Muscle layer of colon (tissue), 2 donors: ENCODE data around the gene SLC27A5.

Experiments used
- H3K27ac ChIP-seq: one replicate; pipeline ENCODE4 v1.7.0; 2013; ENCODE audit warnings: low read depth, mild to moderate bottlenecking, low read length, moderate library complexity
- H3K27me3 ChIP-seq, 2 donors: one replicate each; pipeline ENCODE4 v1.7.0; 2013; ENCODE audit warnings: low read length in 2 of 2, mild to moderate bottlenecking in 2 of 2; ENCODE audit not compliant: insufficient read depth in 2 of 2, control insufficient read depth in 1 of 2
- H3K36me3 ChIP-seq: one replicate; pipeline ENCODE4 v1.7.0; 2013; ENCODE audit warnings: mild to moderate bottlenecking, low read length; ENCODE audit not compliant: insufficient read depth
- H3K4me1 ChIP-seq: one replicate; pipeline ENCODE4 v1.7.0; 2013; ENCODE audit warnings: mild to moderate bottlenecking, low read length; ENCODE audit not compliant: insufficient read depth
- H3K4me3 ChIP-seq, 2 donors: one replicate each; pipeline ENCODE4 v1.7.0; 2013; ENCODE audit warnings: low read length in 2 of 2, low read depth in 1 of 2, mild to moderate bottlenecking in 1 of 2, moderate library complexity in 1 of 2
- H3K9ac ChIP-seq: one replicate; pipeline ENCODE4 v1.7.0; 2013; ENCODE audit warnings: low read length
- H3K9me3 ChIP-seq: one replicate; pipeline ENCODE4 v1.7.0; 2013; ENCODE audit warnings: mild to moderate bottlenecking, low read length
- donor health status: abdominal sarcoma.
- donor health status: Adenocarcinoma of cecum.

The SLC27A5 gene

DNA sequence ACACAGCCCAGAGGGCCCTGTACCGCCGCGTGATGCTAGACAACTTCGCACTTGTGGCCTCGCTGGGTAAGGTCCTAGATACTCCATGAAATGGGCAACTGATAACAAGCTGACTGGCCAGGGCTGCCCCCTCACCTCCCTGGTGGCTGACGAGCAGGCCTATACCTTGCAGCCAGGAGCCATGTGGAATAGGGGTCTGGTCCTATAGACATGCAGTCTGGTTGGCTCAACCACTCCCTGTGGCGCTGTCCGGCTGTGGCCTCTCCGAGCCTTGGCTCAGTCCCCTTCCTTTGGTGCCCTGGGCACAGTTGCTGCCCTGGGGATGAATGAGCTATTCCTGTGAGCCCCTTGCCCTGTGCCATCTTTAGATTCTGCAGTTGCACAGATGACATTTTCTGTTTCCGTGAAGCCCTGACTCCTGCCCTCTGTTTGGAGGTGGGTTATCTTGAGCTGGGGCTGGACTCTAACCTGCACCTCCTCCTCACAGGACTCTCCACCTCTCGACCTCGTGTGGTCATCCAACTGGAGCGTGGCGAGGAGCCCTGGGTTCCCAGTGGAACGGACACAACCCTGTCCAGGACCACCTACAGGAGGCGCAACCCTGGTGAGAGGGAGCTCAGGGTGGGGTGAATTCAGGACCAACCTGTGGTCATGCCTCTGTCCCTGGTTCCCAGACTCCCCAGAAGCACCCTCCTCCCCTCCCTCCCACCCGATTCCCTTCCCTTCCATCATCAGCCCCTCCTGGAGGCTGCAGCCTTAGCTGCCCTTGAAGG lies 42.4 kb downstream of the SLC27A5 start:
- no peak overlapping the region for H3K4me3 ChIP-seq
- H3K9ac ChIP-seq: no peak overlapping the region
- H3K27ac ChIP-seq: no peak overlapping the region
- H3K4me1 ChIP-seq: peaks cover 15% of the 10 kb centered on the region
- no peaks in the 10 kb centered on the region for H3K27me3 ChIP-seq
- H3K36me3 ChIP-seq: peaks cover 26% of the 10 kb centered on the region
- no peaks in the 10 kb centered on the region for H3K9me3 ChIP-seq

DNA sequence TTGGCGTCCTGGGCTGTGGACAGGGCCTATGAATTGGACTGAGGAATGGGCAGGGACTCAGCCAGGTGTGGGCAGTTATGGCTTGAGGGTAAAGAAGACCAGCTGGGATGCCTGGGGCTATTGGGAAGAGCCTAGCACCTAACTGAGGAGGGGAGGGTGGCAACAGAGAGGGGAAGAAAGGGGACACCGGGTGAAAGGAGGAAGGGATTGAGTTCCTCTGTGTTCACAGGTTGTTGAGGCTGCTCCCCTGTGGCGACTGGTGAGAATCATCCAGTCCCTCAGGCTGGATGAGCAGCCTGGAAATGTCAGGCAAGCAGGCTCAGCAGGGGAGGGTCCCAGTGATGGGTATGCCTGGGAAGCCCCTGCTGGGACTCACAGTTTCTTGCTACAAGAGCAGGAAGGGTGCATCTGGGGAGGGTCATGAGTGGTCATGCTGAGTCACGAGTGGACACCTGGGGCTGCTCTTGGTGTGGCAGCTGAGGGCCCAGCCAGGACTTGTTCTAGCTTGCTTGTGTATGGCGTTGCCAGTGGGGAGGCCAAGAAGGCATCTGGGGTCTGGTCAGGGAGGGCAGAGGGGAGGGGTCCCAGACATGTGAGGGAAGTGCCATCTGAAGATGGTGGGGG lies 43.5 kb downstream of the SLC27A5 start:
- peaks cover 15% of the 10 kb centered on the region for H3K4me1 ChIP-seq
- H3K36me3 ChIP-seq: peaks cover 26% of the 10 kb centered on the region
- H3K27me3 ChIP-seq: no peaks in the 10 kb centered on the region
- no peak overlapping the region for H3K27ac ChIP-seq
- H3K9me3 ChIP-seq: no peaks in the 10 kb centered on the region
- peak overlapping the region in 1 of 2 donors; percentile 70 for H3K4me3 ChIP-seq
- no peak overlapping the region for H3K9ac ChIP-seq

DNA sequence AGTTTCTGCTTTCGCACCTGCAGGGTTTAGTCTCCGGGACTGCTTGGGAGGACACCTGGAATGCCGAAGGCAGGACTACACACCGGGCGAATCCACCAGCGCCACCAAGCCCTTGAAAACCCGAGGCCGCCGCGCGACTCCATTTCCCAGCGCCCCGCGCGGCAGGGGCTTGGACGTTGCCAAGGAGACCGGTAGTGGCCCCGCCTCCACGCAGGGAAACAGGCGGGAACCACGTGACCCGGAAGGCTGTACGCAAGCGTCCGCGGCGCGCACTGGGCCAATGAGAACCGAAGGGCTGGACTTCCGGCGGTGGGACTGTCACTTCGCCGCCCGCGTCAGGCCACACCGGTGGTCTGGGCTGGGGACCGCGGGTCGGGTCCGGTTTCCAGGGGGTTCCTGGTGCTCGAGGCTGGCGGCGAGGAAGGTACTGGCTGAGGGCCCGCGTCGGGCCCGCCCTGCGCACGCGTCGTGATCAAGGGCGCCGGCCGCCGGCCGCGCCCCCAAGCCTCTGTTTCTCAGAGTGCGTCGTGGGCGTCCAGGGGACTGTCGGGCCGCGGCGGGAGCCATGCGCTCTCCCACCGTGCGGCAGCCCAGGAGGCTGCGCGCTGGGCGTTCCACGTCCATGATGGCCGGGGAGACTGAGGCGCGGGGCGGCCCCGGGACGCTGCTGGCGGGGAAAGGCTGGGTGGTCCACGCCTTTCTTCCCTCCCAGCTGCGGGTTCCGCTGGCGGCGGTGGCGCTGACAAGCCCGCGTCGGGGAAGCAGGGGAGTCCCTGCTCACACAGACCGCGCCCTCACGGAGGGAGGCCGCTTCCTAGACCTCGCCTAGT lies 44.8 kb downstream of the SLC27A5 start, which contains the start of gene ZNF324:
Gene ZNF324, plus strand, starts transcription at position 321 of the 830 bp plus-strand sequence. CDS start 2,106 bp downstream, outside the sequence.
- Histone ChIP-seq H3K9ac (peak within 1 kb of the TSS; percentile 33), H3K27me3 (no peaks in the 10 kb centered on the region), H3K36me3 (peaks cover 14% of the 10 kb centered on the region), H3K27ac (peak within 1 kb of the TSS; percentile 84), H3K9me3 (no peaks in the 10 kb centered on the region), H3K4me3 (peak within 1 kb of the TSS; percentile 70 to 81), H3K4me1 (peaks cover 15% of the 10 kb centered on the region)

DNA sequence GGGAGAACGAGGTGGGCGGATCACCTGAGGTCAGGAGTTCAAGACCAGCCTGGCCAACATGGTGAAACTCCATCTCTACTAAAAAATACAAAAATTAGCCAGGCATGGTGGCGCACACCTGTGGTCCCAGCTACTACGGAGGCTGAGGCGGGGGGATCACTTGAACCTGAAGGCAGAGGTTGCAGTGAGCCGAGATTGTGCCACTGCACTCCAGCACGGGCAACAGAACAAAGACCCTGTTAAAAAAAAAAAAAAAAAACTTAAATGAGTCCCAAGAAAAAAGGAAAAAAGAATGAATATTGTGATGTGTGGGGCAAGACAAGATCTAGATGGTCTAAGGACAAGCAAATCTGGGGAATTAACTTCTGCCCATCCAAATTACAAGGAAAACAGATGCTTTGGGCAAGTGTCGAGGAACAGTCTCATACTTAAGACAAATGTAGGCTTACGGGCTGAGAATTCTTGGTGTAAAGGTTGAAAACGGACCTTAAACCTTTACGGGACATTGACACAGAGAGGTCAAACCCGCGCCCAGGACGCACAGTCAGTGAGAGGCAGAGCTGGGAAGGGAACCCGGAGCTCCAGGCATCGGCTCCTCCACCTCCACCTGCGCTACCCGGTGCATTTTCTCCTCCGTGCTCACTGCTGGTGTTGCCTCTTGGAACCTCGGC lies 45.6 kb downstream of the SLC27A5 start:
- Histone ChIP-seq H3K4me3 (peak overlapping the region; percentile 45 to 70), H3K27me3 (no peaks in the 10 kb centered on the region), H3K27ac (no peak overlapping the region), H3K9ac (no peak overlapping the region), H3K36me3 (peaks cover 11% of the 10 kb centered on the region), H3K9me3 (no peaks in the 10 kb centered on the region), H3K4me1 (peaks cover 15% of the 10 kb centered on the region)

DNA sequence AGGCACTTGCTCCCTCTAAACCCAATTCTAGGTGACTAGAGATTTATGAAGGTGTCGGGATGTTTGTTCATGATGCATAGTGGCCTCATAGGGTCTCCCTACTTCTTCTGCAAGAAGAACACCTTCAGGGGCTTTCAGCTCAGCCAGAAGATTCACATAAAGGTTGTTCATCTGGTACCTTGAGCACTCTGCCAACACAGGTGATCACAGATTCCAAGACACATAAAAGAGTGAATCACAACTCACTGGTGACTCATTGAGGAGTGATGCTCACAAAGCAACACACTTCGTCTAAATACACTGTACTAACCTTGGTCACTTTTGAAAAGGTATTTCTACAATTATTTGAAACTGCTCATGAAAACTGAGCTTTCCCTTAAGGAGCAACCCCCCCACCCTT lies 51.8 kb downstream of the SLC27A5 start:
- no peak overlapping the region for H3K4me3 ChIP-seq
- no peak overlapping the region for H3K27ac ChIP-seq
- no peaks in the 10 kb centered on the region for H3K27me3 ChIP-seq
- H3K9ac ChIP-seq: no peak overlapping the region
- H3K36me3 ChIP-seq: peaks cover 15% of the 10 kb centered on the region
- H3K4me1 ChIP-seq: no peaks in the 10 kb centered on the region
- no peaks in the 10 kb centered on the region for H3K9me3 ChIP-seq

DNA sequence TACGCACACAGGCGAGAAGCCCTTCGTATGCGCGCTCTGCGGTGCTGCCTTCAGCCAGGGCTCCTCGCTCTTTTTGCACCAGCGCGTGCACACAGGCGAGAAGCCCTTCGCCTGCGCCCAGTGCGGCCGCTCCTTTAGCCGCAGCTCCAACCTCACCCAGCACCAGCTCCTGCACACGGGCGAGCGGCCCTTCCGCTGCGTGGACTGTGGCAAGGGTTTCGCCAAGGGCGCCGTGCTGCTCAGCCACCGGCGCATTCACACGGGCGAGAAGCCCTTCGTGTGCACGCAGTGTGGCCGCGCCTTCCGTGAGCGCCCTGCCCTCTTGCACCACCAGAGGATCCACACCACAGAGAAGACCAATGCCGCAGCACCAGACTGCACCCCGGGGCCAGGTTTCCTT lies 55.7 kb downstream of the SLC27A5 start:
- Histone ChIP-seq H3K27ac (no peak overlapping the region), H3K9ac (no peak overlapping the region), H3K27me3 (no peaks in the 10 kb centered on the region), H3K4me3 (no peak overlapping the region), H3K4me1 (peaks cover under 1% of the 10 kb centered on the region), H3K9me3 (no peaks in the 10 kb centered on the region), H3K36me3 (peaks cover 25% of the 10 kb centered on the region)

DNA sequence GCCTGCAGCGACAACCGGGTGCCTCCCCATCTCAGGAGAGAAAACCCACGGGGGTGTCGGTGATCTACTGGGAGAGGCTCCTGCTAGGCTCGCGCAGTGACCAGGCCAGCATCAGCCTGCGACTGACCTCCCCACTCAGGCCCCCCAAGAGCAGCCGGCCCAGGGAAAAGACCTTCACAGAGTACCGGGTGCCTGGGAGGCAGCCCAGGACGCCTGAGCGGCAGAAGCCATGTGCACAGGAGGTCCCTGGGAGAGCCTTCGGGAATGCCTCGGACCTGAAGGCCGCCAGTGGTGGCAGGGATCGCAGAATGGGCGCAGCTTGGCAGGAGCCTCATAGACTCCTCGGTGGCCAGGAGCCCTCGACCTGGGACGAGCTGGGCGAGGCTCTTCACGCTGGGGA lies 56.5 kb downstream of the SLC27A5 start:
- Histone ChIP-seq H3K9me3 (no peaks in the 10 kb centered on the region), H3K27me3 (no peaks in the 10 kb centered on the region), H3K9ac (no peak overlapping the region), H3K4me3 (no peak overlapping the region), H3K36me3 (peaks cover 25% of the 10 kb centered on the region), H3K27ac (no peak overlapping the region), H3K4me1 (peaks cover 7% of the 10 kb centered on the region)

DNA sequence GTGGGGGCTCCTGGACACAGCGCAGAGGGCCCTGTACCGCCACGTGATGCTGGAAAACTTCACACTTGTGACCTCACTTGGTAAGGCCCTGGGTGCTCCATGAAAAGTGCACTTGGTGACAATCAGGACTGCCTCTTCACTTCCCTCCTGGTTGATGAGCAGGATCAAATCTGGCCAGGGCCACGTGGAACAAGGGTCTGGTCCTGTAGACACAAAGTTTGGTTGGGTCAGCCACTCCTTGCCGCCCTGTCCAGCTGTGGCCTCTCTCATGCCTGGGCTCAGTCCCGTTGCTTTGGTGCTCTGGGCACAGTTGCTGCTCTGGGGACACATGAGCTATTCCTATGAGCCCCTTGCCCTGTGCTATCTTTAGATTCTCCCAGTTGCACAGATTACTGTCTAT lies 58.0 kb downstream of the SLC27A5 start:
- H3K9ac ChIP-seq: no peak overlapping the region
- H3K27ac ChIP-seq: no peak overlapping the region
- peaks cover 20% of the 10 kb centered on the region for H3K36me3 ChIP-seq
- H3K4me1 ChIP-seq: peaks cover 7% of the 10 kb centered on the region
- no peaks in the 10 kb centered on the region for H3K27me3 ChIP-seq
- H3K9me3 ChIP-seq: no peaks in the 10 kb centered on the region
- H3K4me3 ChIP-seq: no peak overlapping the region

DNA sequence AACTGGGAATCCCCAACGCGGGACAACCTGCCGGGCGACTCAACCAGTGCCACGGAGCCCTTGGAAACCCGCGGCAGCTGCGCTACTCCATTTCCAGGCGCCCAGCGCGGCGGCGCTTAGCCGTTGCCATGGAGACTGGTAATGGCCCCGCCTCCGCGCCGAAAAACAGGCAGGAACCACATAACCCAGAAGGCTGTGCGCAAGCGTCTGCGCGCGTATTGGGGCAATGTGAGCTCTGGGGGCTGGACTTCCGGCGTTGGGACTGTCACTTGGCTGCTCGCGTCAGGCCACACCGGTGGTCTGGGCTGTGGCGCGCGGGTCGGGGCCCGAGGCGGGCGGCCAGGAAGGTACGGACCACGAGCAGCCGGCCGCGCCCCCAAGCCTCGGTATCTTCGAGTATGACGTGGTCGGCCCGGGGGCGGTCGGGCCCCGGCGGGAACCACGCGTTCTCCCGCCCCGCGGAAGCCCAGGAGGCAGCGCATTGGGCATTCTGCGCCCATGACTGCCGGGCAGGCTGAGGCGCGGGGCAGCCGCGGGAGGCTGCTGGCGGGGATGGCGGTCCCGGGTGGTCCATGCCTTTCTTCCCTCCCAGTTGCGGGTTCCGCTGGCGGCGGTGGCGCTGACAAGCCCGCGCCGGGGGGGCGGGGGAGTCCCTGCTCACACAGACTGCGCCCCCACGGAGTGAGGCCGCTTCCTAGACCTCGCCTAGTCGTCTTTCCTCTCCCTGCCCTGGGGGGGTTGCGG lies 60.3 kb downstream of the SLC27A5 start, which contains the start of gene ZNF324B:
Gene ZNF324B, plus strand, starts transcription at position 265 of the 744 bp plus-strand sequence. CDS start 2,080 bp downstream, outside the sequence.
- peaks cover 7% of the 10 kb centered on the region for H3K4me1 ChIP-seq
- peaks cover 15% of the 10 kb centered on the region for H3K36me3 ChIP-seq
- no peaks in the 10 kb centered on the region for H3K9me3 ChIP-seq
- H3K27ac ChIP-seq: peak within 1 kb of the TSS; percentile 76
- peak within 1 kb of the TSS; percentile 88 to 96 for H3K4me3 ChIP-seq
- H3K27me3 ChIP-seq: no peaks in the 10 kb centered on the region
- peak within 1 kb of the TSS; percentile 27 for H3K9ac ChIP-seq

DNA sequence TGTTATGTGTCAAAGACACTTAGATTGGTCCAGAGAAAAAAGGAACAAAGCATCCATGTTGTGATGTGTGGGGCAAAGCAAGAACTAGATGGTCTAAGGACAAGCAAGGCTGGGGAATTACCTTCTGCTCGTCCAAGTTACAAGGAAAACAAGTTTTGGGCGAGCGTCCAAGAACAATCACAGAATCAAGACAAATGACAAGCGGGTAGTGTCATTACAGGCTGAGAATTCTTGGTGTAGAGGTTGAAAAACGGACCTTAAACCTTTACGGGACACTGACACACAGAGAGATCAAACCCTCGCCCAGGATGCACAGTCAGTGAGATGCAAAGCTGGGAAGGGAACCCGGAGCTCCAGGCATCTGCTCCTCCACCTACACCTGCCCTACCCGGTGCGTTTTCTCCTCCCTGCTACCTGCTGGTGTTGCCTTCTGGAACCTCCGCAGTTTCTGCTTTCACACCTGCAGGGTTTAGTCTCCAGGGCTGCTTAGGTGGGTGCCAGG lies 60.9 kb downstream of the SLC27A5 start:
- Histone ChIP-seq H3K27me3 (no peaks in the 10 kb centered on the region), H3K27ac (peak overlapping the region; percentile 76), H3K4me3 (peak overlapping the region; percentile 88 to 96), H3K4me1 (peaks cover 7% of the 10 kb centered on the region), H3K9ac (no peak overlapping the region), H3K36me3 (peaks cover 10% of the 10 kb centered on the region), H3K9me3 (no peaks in the 10 kb centered on the region)
